ENCODE measurements around the gene NFIX. TPM values are rescaled to one million over a fixed set of nuclear protein-coding genes. Genes with fewer than 3 reads are reported as not detected.
A peak's percentile ranks its signal among the peaks of the same experiment; 100 is the strongest.

NFIX gene
- total and polyA plus RNA-seq, 12 donors, result 1.3 to 72.8 (median 28.6) TPM

- intact Hi-C loops (cut with DNase I), result no loop called here
- Histone ChIP-seq H3K27ac (peak overlapping the region in 2 of 5 donors; percentile 63 to 85), H3K4me3 (peak overlapping the region; percentile 29 to 96 (median 73)), H3K9me3 (replicated peaks in 1 of 3) (no peaks in the 10 kb centered on the region), H3K27me3 (no peaks in the 10 kb centered on the region), H3K36me3 (replicated peaks in 1 of 2) (peaks cover 0 to 12% of the 10 kb centered on the region in 2 donors), H3K4me1 (replicated peaks in 1 of 2) (peaks cover 32 to 46% of the 10 kb centered on the region in 2 donors)
- WGBS, 4 donors, result 0 to 1% (median 1%) methylated on average over 26 to 57 of the region's 57 CpGs
- peak in 5 of 7 donors; percentile 47 to 69 (median 62) for DNase-seq
- TF ChIP-seq CTCF (IDR thresholded peaks at IDR 0.05) (no peak), POLR2A (IDR thresholded peaks at IDR 0.05) (no peak)
Observed at GRCh38 chr19:13118424-13119193, 123.3 kb downstream of the NFIX start.

DNA sequence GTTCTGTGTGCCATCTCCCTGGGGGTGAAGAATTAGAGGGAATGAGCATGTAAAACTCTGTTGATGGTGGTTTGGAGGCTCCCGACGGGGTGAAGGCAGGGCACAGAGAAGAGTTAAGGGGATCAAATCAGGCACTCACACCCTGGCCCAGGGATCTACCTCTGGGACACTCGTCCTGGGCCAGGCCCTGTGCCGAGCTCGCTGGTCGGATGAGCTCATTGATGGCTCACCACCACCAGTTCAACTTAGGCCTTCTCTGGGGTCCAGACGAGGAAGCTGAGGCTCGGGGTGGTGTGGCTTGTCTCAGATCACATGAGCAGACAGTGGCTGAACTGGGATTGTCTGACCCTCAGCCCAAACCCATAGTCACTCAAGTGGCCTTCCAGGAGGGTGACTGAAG lies 124.4 kb downstream of the NFIX start:
- peak in 1 of 7 donors; percentile 21 for DNase-seq
- Histone ChIP-seq H3K4me1 (replicated peaks in 1 of 2) (peaks cover 32 to 46% of the 10 kb centered on the region in 2 donors), H3K27me3 (no peaks in the 10 kb centered on the region), H3K4me3 (peak overlapping the region in 1 of 4 donors; percentile 96), H3K27ac (peak overlapping the region in 2 of 5 donors; percentile 3 to 18), H3K9me3 (replicated peaks in 1 of 3) (no peaks in the 10 kb centered on the region), H3K36me3 (replicated peaks in 1 of 2) (peaks cover 0 to 3% of the 10 kb centered on the region in 2 donors)
- TF ChIP-seq CTCF (IDR thresholded peaks at IDR 0.05) (no peak), POLR2A (IDR thresholded peaks at IDR 0.05) (no peak)
- intact Hi-C loops (cut with DNase I), result no loop called here
- 65 to 73% (median 70%) methylated on average over 2 to 8 of the region's 8 CpGs for WGBS, 4 donors

DNA sequence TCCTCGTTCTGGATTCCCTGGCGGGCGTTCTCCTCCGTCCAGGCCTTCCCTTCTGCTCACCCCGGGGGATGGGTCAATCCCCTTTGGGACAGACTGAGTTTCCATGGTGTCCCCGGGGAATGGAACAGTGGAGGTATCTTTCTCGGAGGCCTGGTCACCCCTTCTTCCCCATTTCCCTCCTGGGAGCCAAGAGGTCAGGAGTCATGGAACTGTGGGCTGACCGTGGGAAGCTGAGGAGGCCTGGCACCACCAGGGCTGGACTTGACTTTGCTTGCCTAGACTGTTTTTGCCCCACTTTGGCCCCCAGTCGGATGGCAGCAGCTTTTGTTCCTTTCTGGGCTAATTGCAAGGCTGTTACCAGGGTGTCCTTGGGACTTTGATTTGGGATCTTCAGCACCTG lies 124.8 kb downstream of the NFIX start:
- 71 to 85% (median 78%) methylated on average over 6 to 9 of the region's 9 CpGs for WGBS, 4 donors
- no peak overlapping the region for H3K4me3 ChIP-seq
- H3K27me3 ChIP-seq, result no peaks in the 10 kb centered on the region
- H3K9me3 ChIP-seq (replicated peaks in 1 of 3), result no peaks in the 10 kb centered on the region
- H3K36me3 ChIP-seq (replicated peaks in 1 of 2), result no peaks in the 10 kb centered on the region
- TF ChIP-seq POLR2A (IDR thresholded peaks at IDR 0.05) (no peak), CTCF (IDR thresholded peaks at IDR 0.05) (no peak)
- intact Hi-C loops (cut with DNase I), result no loop called here
- peak in 1 of 7 donors; percentile 23 for DNase-seq
- peaks cover 32 to 46% of the 10 kb centered on the region in 2 donors for H3K4me1 ChIP-seq (replicated peaks in 1 of 2)
- H3K27ac ChIP-seq, result no peak overlapping the region

DNA sequence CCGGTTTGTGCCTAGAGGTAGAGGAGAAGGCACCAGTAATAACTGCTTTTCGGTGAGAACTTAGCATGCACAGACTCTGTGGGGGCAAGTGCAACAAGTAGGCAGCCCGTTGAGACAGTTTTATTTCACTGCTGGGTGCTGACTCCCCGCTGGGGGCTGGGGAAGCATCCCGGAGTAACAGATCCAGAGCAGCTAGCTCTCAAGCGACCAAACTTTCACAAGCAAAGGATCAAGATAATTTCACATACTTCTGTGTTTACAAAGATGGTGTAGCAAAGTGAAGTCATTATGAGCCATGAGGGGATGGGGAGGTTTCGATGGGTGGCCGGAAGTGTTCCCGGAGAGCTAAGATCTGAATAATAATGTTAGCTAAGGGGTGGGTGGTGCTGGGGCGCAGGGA lies 125.5 kb downstream of the NFIX start:
- WGBS, 4 donors, result 70 to 82% (median 79%) methylated on average over 9 to 10 of the region's 10 CpGs
- H3K4me3 ChIP-seq, result no peak overlapping the region
- intact Hi-C loops (cut with DNase I), result no loop called here
- no peaks in the 10 kb centered on the region for H3K9me3 ChIP-seq (replicated peaks in 1 of 3)
- TF ChIP-seq CTCF (IDR thresholded peaks at IDR 0.05) (no peak), POLR2A (IDR thresholded peaks at IDR 0.05) (no peak)
- H3K27me3 ChIP-seq, result no peaks in the 10 kb centered on the region
- DNase-seq, result no peak
- no peaks in the 10 kb centered on the region for H3K36me3 ChIP-seq (replicated peaks in 1 of 2)
- H3K27ac ChIP-seq, result no peak overlapping the region
- peaks cover 28 to 39% of the 10 kb centered on the region in 2 donors for H3K4me1 ChIP-seq (replicated peaks in 1 of 2)

Data from adrenal gland (tissue), 12 donors.